Smooth muscle cell (in vitro differentiated cells): ENCODE measurements around the gene KIAA1217. TPM values are rescaled to one million over a fixed set of nuclear protein-coding genes. Genes with fewer than 3 reads are reported as not detected.
A peak's percentile ranks its signal among the peaks of the same experiment; 100 is the strongest.

Source experiments
- DNase-seq: peaks from one replicate; lab custom pipeline; 2025; ENCODE audit not compliant: unreplicated experiment; lab: John Stamatoyannopoulos, UW
- H2AFZ ChIP-seq: fragments of 200-600 bp; sonication (generic); 2 replicates; pipeline ENCODE4 v1.6.0; 2016; ENCODE audit warnings: antibody characterized with exemption, low read depth, mild to moderate bottlenecking
- H3F3A ChIP-seq: fragments of 200-600 bp; sonication (generic); 2 replicates; pipeline ENCODE4 v1.6.0; 2017; ENCODE audit warnings: antibody characterized with exemption, low read depth
- H3K27ac ChIP-seq: fragments of 200-600 bp; sonication (generic); 2 replicates; pipeline ENCODE4 v1.5.1; 2016; ENCODE audit warnings: low read depth, mild to moderate bottlenecking
- H3K27me3 ChIP-seq: fragments of 200-600 bp; sonication (generic); 2 replicates; pipeline ENCODE4 v1.6.1; 2016; ENCODE audit warnings: low read depth, mild to moderate bottlenecking
- H3K36me3 ChIP-seq: fragments of 200-600 bp; sonication (generic); 2 replicates; pipeline ENCODE4 v1.5.1; 2016; ENCODE audit warnings: low read depth
- H3K4me1 ChIP-seq: fragments of 200-600 bp; sonication (generic); 2 replicates; pipeline ENCODE4 v1.5.1; 2016; ENCODE audit warnings: low read depth
- H3K4me2 ChIP-seq: fragments of 200-600 bp; sonication (generic); 2 replicates; pipeline ENCODE4 v1.6.0; 2016; ENCODE audit warnings: mild to moderate bottlenecking
- H3K4me3 ChIP-seq: fragments of 200-600 bp; sonication (generic); 2 replicates; pipeline ENCODE4 v1.5.1; 2016; ENCODE audit warnings: mild to moderate bottlenecking
- H3K79me2 ChIP-seq: fragments of 200-600 bp; sonication (generic); 2 replicates; pipeline ENCODE4 v1.6.0; 2016; ENCODE audit warnings: low read depth, mild to moderate bottlenecking
- H3K9ac ChIP-seq: fragments of 200-600 bp; sonication (generic); 2 replicates; pipeline ENCODE4 v1.6.0; 2016; ENCODE audit warnings: low read depth
- H3K9me3 ChIP-seq: fragments of 200-600 bp; sonication (generic); replicated peaks from 2 replicates; pipeline ENCODE4 v1.5.1; 2016; ENCODE audit warnings: low read depth
- H4K20me1 ChIP-seq: fragments of 200-600 bp; sonication (generic); 2 replicates; pipeline ENCODE4 v1.6.0; 2016; ENCODE audit warnings: low read depth
- WGBS: methylation state at CpG from one replicate; pipeline ENCODE4 v1.1.7; 2016; ENCODE audit warnings: low lambda C conversion rate; 5-methylcytosine and 5-hydroxymethylcytosine counted together
- polyA plus RNA-seq: library from polyadenylated mRNA; unstranded; fragments of >200 nt; fragmentation: Nextera tagmentation; extraction: Ambion mirVana; gene quantifications from 2 replicates; pipeline ENCODE4 v1.2.1, GENCODE V29; 2016
- total RNA-seq: library from RNA; depleted of rRNA; stranded (reverse); fragments of >200 nt; gene quantifications from 2 replicates; pipeline ENCODE4 v1.2.3, GENCODE V29; 2014
- TF ChIP-seq, protein P1 (sequence below): fragments of 200-600 bp; sonication (generic); IDR thresholded peaks from 2 replicates; pipeline ENCODE4 v1.5.1; 2017; ENCODE audit warnings: borderline replicate concordance, mild to moderate bottlenecking, antibody characterized with exemption; ENCODE audit not compliant: insufficient read depth, poor library complexity, severe bottlenecking

The KIAA1217 gene
- total and polyA plus RNA-seq, 2 experiments from 2014 or later, result 43.3 to 68.8 TPM

DNA sequence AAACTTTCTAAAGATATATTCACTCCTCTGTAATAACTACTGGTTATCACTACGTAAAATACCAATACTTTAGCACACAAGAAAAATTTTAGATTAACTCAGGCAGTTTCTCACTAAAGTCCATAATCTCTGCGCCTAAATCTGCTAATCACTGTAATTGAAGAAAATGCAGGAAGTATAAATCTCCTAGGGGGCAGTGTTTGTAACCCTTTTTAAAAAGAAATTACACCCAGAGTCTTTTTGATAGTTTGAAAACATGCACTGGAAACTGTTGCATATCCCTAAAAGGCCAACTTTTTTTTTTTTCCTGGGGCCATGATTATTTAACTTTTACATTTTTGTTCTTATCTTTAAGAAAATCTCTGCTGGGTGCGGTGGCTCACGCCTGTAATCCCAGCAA is 209.6 kb downstream of the KIAA1217 start:
- DNase-seq, result no peak
- 82% methylated on average over 4 of the region's 4 CpGs for WGBS
- Histone ChIP-seq H3K4me2 (no peak overlapping the region), H4K20me1 (no peaks in the 10 kb centered on the region), H3K27me3 (no peaks in the 10 kb centered on the region), H2AFZ (no peak overlapping the region), H3K27ac (no peak overlapping the region), H3K4me1 (peaks cover 20% of the 10 kb centered on the region), H3K79me2 (peaks cover 5% of the 10 kb centered on the region), H3K4me3 (no peak overlapping the region), H3K9me3 (no peaks in the 10 kb centered on the region), H3K36me3 (no peaks in the 10 kb centered on the region), H3K9ac (no peak overlapping the region), H3F3A (peaks cover 6% of the 10 kb centered on the region)
- TF ChIP-seq, protein P1, sequence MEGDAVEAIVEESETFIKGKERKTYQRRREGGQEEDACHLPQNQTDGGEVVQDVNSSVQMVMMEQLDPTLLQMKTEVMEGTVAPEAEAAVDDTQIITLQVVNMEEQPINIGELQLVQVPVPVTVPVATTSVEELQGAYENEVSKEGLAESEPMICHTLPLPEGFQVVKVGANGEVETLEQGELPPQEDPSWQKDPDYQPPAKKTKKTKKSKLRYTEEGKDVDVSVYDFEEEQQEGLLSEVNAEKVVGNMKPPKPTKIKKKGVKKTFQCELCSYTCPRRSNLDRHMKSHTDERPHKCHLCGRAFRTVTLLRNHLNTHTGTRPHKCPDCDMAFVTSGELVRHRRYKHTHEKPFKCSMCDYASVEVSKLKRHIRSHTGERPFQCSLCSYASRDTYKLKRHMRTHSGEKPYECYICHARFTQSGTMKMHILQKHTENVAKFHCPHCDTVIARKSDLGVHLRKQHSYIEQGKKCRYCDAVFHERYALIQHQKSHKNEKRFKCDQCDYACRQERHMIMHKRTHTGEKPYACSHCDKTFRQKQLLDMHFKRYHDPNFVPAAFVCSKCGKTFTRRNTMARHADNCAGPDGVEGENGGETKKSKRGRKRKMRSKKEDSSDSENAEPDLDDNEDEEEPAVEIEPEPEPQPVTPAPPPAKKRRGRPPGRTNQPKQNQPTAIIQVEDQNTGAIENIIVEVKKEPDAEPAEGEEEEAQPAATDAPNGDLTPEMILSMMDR, result peak; percentile 19

- Histone ChIP-seq H3K27me3 (no peaks in the 10 kb centered on the region), H3K4me2 (no peak overlapping the region), H3K4me3 (no peak overlapping the region), H3K4me1 (peaks cover 20% of the 10 kb centered on the region), H3K36me3 (no peaks in the 10 kb centered on the region), H3F3A (peaks cover 6% of the 10 kb centered on the region), H2AFZ (no peak overlapping the region), H3K27ac (no peak overlapping the region), H3K79me2 (peaks cover 5% of the 10 kb centered on the region), H4K20me1 (no peaks in the 10 kb centered on the region), H3K9ac (no peak overlapping the region), H3K9me3 (no peaks in the 10 kb centered on the region)
- WGBS, result 95% methylated on average over 3 of the region's 3 CpGs
- TF ChIP-seq, protein P1, result no peak
- no peak for DNase-seq
Measured at GRCh38 chr10:24419066-24419465, 210.1 kb downstream of the KIAA1217 start.

GRCh38 chr10:24425151-24425550 is 216.2 kb downstream of the KIAA1217 start:
- no peak overlapping the region for H3K4me3 ChIP-seq
- TF ChIP-seq, protein P1, result no peak
- 100% methylated on average over 1 of the region's 1 CpG for WGBS

DNA sequence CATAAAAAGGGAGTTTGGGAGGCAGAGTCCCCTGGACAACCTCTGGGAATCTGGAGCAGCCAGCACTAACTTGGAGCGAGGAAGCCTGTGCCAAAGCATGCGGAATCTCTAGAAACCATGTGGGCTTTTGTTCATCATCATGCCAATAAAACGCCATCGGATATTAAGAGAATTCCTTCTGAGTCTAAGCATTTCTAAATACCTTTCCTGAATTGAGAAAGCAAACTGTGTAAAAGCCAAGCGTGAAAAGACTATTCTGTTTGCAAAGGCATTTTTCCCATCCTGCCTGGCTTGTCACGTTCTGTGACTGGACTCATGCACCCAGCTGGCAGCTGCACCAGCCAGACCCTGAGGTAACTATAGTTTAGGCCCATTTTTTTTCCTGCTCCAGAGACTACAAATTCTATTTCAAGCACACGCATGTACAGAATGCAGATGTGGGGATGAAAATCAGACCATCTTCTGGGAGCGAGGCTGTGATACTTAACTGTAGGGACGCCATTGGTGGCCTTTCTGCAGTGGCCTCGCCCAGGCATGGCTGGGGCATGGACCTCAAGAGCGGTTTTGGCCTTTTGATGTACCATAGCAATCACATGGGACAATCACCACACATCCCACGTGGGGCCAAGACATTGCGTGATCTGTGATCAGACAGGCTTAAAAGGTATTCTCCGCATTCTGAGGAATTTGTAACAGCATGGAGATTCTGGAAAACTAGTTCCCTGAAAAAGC is 218.9 kb downstream of the KIAA1217 start:
- TF ChIP-seq, protein P1, result no peak
- no peak for DNase-seq
- no peak overlapping the region for H3K4me3 ChIP-seq
- no peaks in the 10 kb centered on the region for H4K20me1 ChIP-seq
- H3F3A ChIP-seq, result no peaks in the 10 kb centered on the region
- H3K79me2 ChIP-seq, result no peaks in the 10 kb centered on the region
- H3K4me1 ChIP-seq, result no peaks in the 10 kb centered on the region
- H3K9me3 ChIP-seq, result no peaks in the 10 kb centered on the region
- H3K4me2 ChIP-seq, result no peak overlapping the region
- no peaks in the 10 kb centered on the region for H3K27me3 ChIP-seq
- WGBS, result 93% methylated on average over 14 of the region's 14 CpGs
- peak overlapping the region; percentile 64 for H3K27ac ChIP-seq
- H3K9ac ChIP-seq, result peak overlapping the region; percentile 2
- H3K36me3 ChIP-seq, result no peaks in the 10 kb centered on the region
- H2AFZ ChIP-seq, result no peak overlapping the region

More at GRCh38 chr10:24425151-24425550, 216.2 kb downstream of the KIAA1217 start:
- H3K36me3 ChIP-seq, result no peaks in the 10 kb centered on the region
- DNase-seq, result no peak
- H3K4me1 ChIP-seq, result no peaks in the 10 kb centered on the region
- no peaks in the 10 kb centered on the region for H3K79me2 ChIP-seq
- no peaks in the 10 kb centered on the region for H4K20me1 ChIP-seq
- H3F3A ChIP-seq, result no peaks in the 10 kb centered on the region
- no peaks in the 10 kb centered on the region for H3K9me3 ChIP-seq
- no peak overlapping the region for H3K4me2 ChIP-seq
- no peak overlapping the region for H3K27ac ChIP-seq
- no peak overlapping the region for H3K9ac ChIP-seq
- no peaks in the 10 kb centered on the region for H3K27me3 ChIP-seq
- no peak overlapping the region for H2AFZ ChIP-seq
